Mesodermal cell (in vitro differentiated cells): ENCODE data around the gene CHDH.
A peak's percentile ranks its signal among the peaks of the same experiment; 100 is the strongest.

Experiments
- H3K27ac ChIP-seq: 2 replicates; pipeline ENCODE4 v1.7.0; 2013; ENCODE audit warnings: mild to moderate bottlenecking, low read depth, low read length, moderate library complexity; ENCODE audit not compliant: severe bottlenecking
- H3K36me3 ChIP-seq: 2 replicates; pipeline ENCODE4 v1.7.1; 2013; ENCODE audit warnings: mild to moderate bottlenecking, low read length, moderate library complexity; ENCODE audit not compliant: control insufficient read depth, insufficient read depth
- H3K4me1 ChIP-seq: one replicate; pipeline ENCODE4 v1.7.1; 2013; ENCODE audit warnings: mild to moderate bottlenecking, low read length; ENCODE audit not compliant: insufficient read depth, control insufficient read depth, poor library complexity, severe bottlenecking
- H3K4me3 ChIP-seq: 2 replicates; pipeline ENCODE4 v1.7.0; 2013; ENCODE audit warnings: low read length, control low read depth, mild to moderate bottlenecking; ENCODE audit not compliant: insufficient read depth, poor library complexity, severe bottlenecking; ENCODE audit errors: extremely low read depth
- H3K9me3 ChIP-seq: 2 replicates; pipeline ENCODE4 v1.7.1; 2013; ENCODE audit warnings: mild to moderate bottlenecking, low read length, moderate library complexity; ENCODE audit not compliant: control insufficient read depth
- WGBS, 2 experiments: methylation state at CpG; one replicate each; pipeline ENCODE4 v1.1.5; 2013; ENCODE audit warnings: missing lambda C conversion rate in 2 of 2; ENCODE audit not compliant: insufficient coverage in 2 of 2; 5-methylcytosine and 5-hydroxymethylcytosine counted together

Gene CHDH

DNA sequence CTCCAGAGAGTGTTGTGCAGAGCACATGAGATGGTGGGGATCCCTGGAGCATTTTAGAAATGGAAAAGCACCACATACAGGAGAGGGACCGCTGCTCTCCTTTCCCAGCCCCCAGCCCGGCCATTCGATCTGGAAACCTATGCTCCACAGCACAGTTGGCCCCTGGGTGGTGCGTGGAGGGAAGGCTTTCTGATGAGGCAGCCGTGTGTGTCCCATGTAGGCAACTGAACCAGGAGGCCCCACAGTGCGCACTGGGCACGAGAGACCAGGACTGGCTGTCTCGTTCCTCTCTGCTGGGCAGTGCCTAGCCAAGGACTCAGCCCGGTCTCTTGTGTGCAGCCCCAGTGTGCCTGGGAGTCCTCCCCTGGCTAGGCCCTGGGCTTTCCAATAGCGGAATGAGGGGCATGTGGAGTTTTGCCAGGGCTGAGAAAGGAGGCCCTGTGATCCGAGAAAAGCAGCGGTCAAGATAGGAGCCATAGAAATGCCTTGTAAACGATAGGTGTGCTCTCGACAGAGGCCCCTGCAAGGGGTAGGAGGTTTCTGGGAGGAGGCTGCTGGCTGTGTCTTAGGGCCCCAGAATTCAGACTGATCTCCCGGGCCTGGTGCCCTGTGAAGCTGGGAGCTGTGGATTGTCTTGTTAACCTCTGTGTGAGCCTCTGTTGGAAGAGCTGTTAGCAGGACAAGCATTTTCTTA lies 39.0 kb downstream of the CHDH start:
- Histone ChIP-seq H3K4me1 (peaks cover 22% of the 10 kb centered on the region), H3K36me3 (no peaks in the 10 kb centered on the region), H3K9me3 (no peaks in the 10 kb centered on the region), H3K4me3 (no peak overlapping the region), H3K27ac (no peak overlapping the region)
- 92 to 94% methylated on average over 14 to 15 of the region's 15 CpGs for WGBS, 2 experiments

DNA sequence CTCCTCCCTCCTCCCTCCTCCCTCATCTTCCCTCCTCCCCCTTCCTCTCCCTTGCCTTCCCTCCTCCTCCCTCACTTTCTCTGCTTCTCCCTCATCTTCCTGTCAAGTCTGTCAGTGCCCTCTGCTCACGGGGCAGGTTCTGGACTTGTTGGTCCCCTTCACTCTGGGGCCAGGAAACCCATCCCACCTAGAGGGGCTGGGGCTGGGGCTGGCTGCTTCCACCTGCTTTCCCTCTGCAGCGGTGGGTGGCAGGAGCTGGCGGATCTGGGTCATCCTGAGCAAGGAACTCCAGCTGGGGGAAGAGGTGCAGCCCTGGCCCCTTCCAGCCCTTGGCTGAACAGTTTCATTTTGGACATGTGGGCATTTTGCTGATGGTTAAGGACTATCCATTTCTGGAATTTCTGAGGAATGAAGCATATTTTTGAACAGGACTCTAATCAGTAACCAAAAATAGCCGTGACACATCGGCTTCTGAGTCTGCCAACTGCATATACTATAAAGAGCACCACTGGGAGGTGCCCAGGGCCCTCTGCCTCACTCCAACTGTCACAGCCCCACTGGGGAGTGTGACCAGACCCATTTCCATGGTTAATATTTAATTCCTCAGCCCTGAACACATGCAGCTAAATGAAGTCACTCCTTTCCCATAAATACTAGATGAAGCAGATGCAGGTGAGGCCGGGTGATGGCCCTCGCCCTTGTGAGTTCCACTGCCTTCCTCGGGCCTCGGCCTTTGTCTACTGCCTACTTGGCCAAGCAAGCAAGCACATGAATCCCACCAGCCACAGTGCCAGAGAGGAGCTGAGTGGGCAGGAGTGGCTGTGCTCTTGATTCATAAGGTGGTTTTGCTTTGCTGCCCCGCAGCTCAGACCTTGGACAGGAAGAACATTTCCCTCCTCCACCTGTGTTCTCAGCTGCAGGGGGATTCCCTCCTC lies 39.8 kb downstream of the CHDH start:
- H3K4me1 ChIP-seq: peaks cover 22% of the 10 kb centered on the region
- 88 to 90% methylated on average over 7 of the region's 10 CpGs for WGBS, 2 experiments
- H3K36me3 ChIP-seq: no peaks in the 10 kb centered on the region
- no peak overlapping the region for H3K27ac ChIP-seq
- H3K4me3 ChIP-seq: no peak overlapping the region
- no peaks in the 10 kb centered on the region for H3K9me3 ChIP-seq

GRCh38 chr3:53805463-53806159 lies 40.6 kb downstream of the CHDH start:
- H3K36me3 ChIP-seq: no peaks in the 10 kb centered on the region
- H3K4me3 ChIP-seq: no peak overlapping the region
- peaks cover 22% of the 10 kb centered on the region for H3K4me1 ChIP-seq
- WGBS, 2 experiments: 88 to 90% methylated on average over 3 to 4 of the region's 4 CpGs
- H3K9me3 ChIP-seq: no peaks in the 10 kb centered on the region
- H3K27ac ChIP-seq: peak overlapping the region; percentile 69

GRCh38 chr3:53804697-53805462 lies 41.3 kb downstream of the CHDH start:
- 67 to 73% methylated on average over 5 to 8 of the region's 14 CpGs for WGBS, 2 experiments

DNA sequence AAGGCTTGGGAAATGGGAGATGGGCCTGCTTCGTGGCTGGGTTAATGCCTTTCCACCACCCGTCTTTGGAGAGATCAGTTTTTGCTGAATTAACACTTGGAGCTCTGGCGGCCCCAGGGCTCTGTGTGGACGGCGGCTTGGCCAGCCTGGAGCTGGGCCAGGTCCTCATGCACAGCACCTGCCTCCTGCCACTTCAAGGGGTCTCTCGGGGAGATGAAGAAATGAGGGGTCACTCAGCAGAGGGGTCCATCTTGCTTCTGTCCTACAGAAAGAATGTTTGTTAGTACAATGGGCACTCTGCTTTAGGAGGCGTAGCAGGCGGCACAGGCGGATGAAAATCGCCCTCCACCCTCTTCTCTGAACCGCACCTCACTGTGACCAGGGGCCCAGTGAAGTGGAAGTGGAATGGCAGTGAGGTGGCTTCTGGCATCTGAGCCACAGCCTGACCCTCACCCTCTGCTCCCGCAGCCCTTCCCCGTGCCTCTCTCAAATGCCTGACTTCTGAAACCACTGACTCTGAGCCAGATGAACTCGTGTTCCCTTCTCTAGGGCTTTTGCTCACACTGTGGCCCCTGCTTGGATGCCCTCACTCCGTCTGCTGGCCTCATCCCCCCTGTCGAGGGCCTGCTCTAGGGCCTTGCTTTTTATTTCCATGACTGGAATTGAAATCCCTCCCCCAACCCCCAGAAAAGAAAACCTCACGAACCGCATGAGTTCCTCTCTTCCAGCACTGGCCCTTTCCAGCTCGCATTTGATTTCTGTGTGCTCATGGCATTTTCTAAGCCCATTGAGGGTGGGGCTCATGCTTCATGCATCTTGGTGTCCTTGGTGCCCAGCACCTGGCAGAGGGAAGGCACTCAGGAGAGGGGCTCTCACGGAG lies 42.2 kb downstream of the CHDH start:
- 86 to 92% methylated on average over 15 to 18 of the region's 20 CpGs for WGBS, 2 experiments
- Histone ChIP-seq H3K36me3 (no peaks in the 10 kb centered on the region), H3K9me3 (no peaks in the 10 kb centered on the region), H3K4me3 (no peak overlapping the region), H3K27ac (peak overlapping the region; percentile 69), H3K4me1 (peaks cover 23% of the 10 kb centered on the region)

More at GRCh38 chr3:53804697-53805462, 41.3 kb downstream of the CHDH start:
- peaks cover 22% of the 10 kb centered on the region for H3K4me1 ChIP-seq
- peak overlapping the region; percentile 69 for H3K27ac ChIP-seq
- no peaks in the 10 kb centered on the region for H3K36me3 ChIP-seq
- H3K9me3 ChIP-seq: no peaks in the 10 kb centered on the region
- no peak overlapping the region for H3K4me3 ChIP-seq

- Histone ChIP-seq H3K27ac (no peak overlapping the region), H3K4me3 (no peak overlapping the region), H3K36me3 (no peaks in the 10 kb centered on the region), H3K9me3 (no peaks in the 10 kb centered on the region), H3K4me1 (peaks cover 26% of the 10 kb centered on the region)
- WGBS, 2 experiments: 91% methylated on average over 15 to 18 of the region's 18 CpGs
Observed at GRCh38 chr3:53803124-53803815, 42.9 kb downstream of the CHDH start.

DNA sequence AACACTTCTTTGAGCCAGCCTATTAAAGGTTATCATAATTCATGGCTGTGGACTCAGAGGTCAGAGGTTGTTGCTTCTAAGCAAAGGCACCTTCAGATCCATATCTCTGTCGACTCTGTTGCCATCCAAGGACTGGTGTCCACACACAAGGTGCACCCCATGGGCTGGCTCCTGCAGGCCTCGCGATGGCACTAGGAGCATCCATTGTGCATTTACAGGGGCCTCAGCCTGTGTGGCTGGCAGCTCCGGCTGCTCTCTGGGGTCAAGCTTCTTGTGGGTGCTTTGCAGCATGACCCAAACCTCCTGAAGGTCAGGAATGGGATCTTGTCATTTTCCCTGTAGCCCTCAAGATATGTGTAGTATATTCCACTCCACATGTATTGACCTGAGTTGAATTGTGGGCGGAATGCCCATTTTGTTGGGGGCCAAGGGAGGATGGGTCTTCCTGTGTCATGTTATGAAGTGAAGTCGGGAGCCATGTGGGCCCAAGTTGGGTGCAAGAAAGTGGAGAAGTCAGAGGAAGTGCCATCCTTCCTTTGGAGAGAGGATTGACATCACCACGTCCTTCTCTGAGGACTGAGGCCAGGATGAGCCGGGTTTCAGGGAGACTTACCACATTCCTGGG lies 43.9 kb downstream of the CHDH start:
- no peaks in the 10 kb centered on the region for H3K36me3 ChIP-seq
- no peaks in the 10 kb centered on the region for H3K9me3 ChIP-seq
- no peak overlapping the region for H3K27ac ChIP-seq
- H3K4me3 ChIP-seq: no peak overlapping the region
- peaks cover 26% of the 10 kb centered on the region for H3K4me1 ChIP-seq
- WGBS, 2 experiments: 95 to 96% methylated on average over 5 to 7 of the region's 8 CpGs

- H3K4me1 ChIP-seq: peaks cover 23% of the 10 kb centered on the region
- no peak overlapping the region for H3K4me3 ChIP-seq
- no peaks in the 10 kb centered on the region for H3K36me3 ChIP-seq
- no peaks in the 10 kb centered on the region for H3K9me3 ChIP-seq
- H3K27ac ChIP-seq: no peak overlapping the region
- 91 to 96% methylated on average over 9 of the region's 9 CpGs for WGBS, 2 experiments
Observed at GRCh38 chr3:53801319-53801718, 44.9 kb downstream of the CHDH start.
